ENCODE results near the gene GALNT6.

The GALNT6 gene

GRCh38 chr12:51406290-51406689, 15.1 kb upstream of the GALNT6 start:
- TF ChIP-seq CTCF (IDR thresholded peaks at IDR 0.05; ENCODE audit: low read depth, low read length) = no peak
- H3K4me3 ChIP-seq (ENCODE audit: low read depth, low read length) = no peak overlapping the region

- no peak overlapping the region for H3K4me3 ChIP-seq (ENCODE audit: low read depth, low read length)
- TF ChIP-seq CTCF (IDR thresholded peaks at IDR 0.05; ENCODE audit: low read depth, low read length) = no peak
Observed at GRCh38 chr12:51405801-51406207, 14.6 kb upstream of the GALNT6 start.

GRCh38 chr12:51404627-51405026, 13.4 kb upstream of the GALNT6 start:
- no peak for TF ChIP-seq CTCF (IDR thresholded peaks at IDR 0.05; ENCODE audit: low read depth, low read length)
- no peak overlapping the region for H3K4me3 ChIP-seq (ENCODE audit: low read depth, low read length)

GRCh38 chr12:51403681-51404136, 12.5 kb upstream of the GALNT6 start:
- TF ChIP-seq CTCF (IDR thresholded peaks at IDR 0.05; ENCODE audit: low read depth, low read length) = no peak
- no peak overlapping the region for H3K4me3 ChIP-seq (ENCODE audit: low read depth, low read length)

- no peak overlapping the region for H3K4me3 ChIP-seq (ENCODE audit: low read depth, low read length)
- no peak for TF ChIP-seq CTCF (IDR thresholded peaks at IDR 0.05; ENCODE audit: low read depth, low read length)
Observed at GRCh38 chr12:51403159-51403558, 12.0 kb upstream of the GALNT6 start.

- H3K4me3 ChIP-seq (ENCODE audit: low read depth, low read length) = no peak overlapping the region
- TF ChIP-seq CTCF (IDR thresholded peaks at IDR 0.05; ENCODE audit: low read depth, low read length) = no peak
Observed at GRCh38 chr12:51401900-51402299, 10.7 kb upstream of the GALNT6 start.

GRCh38 chr12:51401486-51401885, 10.3 kb upstream of the GALNT6 start:
- no peak for TF ChIP-seq CTCF (IDR thresholded peaks at IDR 0.05; ENCODE audit: low read depth, low read length)
- H3K4me3 ChIP-seq (ENCODE audit: low read depth, low read length) = no peak overlapping the region
